HCT116 (cell line): ENCODE measurements around the gene HCN2. TPM values are rescaled to one million over a fixed set of nuclear protein-coding genes. Genes with fewer than 3 reads are reported as not detected.

Experiments
- ATAC-seq: fragments of 200-7000 bp; cut with Tn5 transposase; 2 replicates; pipeline ENCODE4 v1.9.1; 2020; ENCODE audit warnings: mild to moderate bottlenecking, moderate library complexity
- BruUV-seq: library from RNA; stranded (reverse); fragments of 400-500 nt; replicated peaks from 2 replicates; lab custom pipeline; 2021; lab: Mats Ljungman, UMichigan
- CTCF ChIA-PET: fragments of 300-600 bp; sonication (Branson Sonifier 250); formaldehyde crosslinking; loops from one replicate; lab custom pipeline; 2021; ENCODE audit warnings: antibody characterized with exemption; lab: Charles Lee
- POLR2A ChIA-PET: fragments of 300-600, 350-600 bp; sonication (Branson Sonifier 250); formaldehyde crosslinking; loops from one replicate; lab custom pipeline; 2021; ENCODE audit warnings: antibody characterized with exemption; lab: Charles Lee
- RAD21 ChIA-PET, 2 experiments: fragments of 300-600 bp; sonication (Branson Sonifier 250); formaldehyde crosslinking; loops; one replicate each; lab custom pipeline; 2023; ENCODE audit warnings: low total read pairs in 2 of 2; ENCODE audit not compliant: uncharacterized antibody in 2 of 2, unreplicated experiment in 2 of 2, low non-redundant PET in 1 of 2; lab: Charles Lee
- DNase-seq: peaks from one replicate; pipeline ENCODE4 v3.0.0-alpha.2; 2010; ENCODE audit warnings: low read depth, low spot score
- H2AFZ ChIP-seq: fragments of 200-600 bp; shearing (Covaris generic), sonication (generic); 2 replicates; pipeline ENCODE4 v1.6.1; 2017; ENCODE audit warnings: low read depth, mixed run types, mixed read lengths, antibody characterized with exemption, low read length; ENCODE audit not compliant: poor library complexity, severe bottlenecking
- H3K27ac ChIP-seq: 2 replicates; pipeline ENCODE4 v1.5.1; 2012; ENCODE audit warnings: low read depth, low read length
- H3K27me3 ChIP-seq: fragments of 200-600 bp; sonication (generic); 2 replicates; pipeline ENCODE4 v1.6.1; 2016; ENCODE audit warnings: mixed run types, low read length, mixed read lengths; ENCODE audit not compliant: insufficient read depth
- H3K36me3 ChIP-seq, 2 experiments: fragments of 200-500 bp in 1 of 2; fragments of 200-600 bp in 1 of 2; sonication (Bioruptor generic) in 1 of 2; sonication (generic) in 1 of 2; 2 replicates each; pipeline versions ENCODE4 v1.5.1 to v1.6.1; 2014 to 2016; ENCODE audit warnings: low read length in 2 of 2, inconsistent platforms in 1 of 2, mixed read lengths in 1 of 2, mixed run types in 1 of 2; ENCODE audit not compliant: insufficient read depth in 2 of 2, control insufficient read depth in 1 of 2
- H3K4me1 ChIP-seq, 2 experiments: fragments of 200-600 bp in 1 of 2; sonication (generic) in 1 of 2; 2 replicates each; pipeline versions ENCODE4 v1.5.1 to v1.6.1; 2012 to 2017; ENCODE audit warnings: low read length in 2 of 2, inconsistent platforms in 1 of 2, mild to moderate bottlenecking in 1 of 2, mixed read lengths in 1 of 2, mixed run types in 1 of 2, moderate library complexity in 1 of 2; ENCODE audit not compliant: insufficient read depth in 2 of 2, control insufficient read depth in 1 of 2
- H3K4me2 ChIP-seq: fragments of 200-600 bp; sonication (generic); 2 replicates; pipeline ENCODE4 v1.6.1; 2017; ENCODE audit warnings: mixed run types, low read length, mixed read lengths
- H3K4me3 ChIP-seq, 2 experiments: fragments of 200-600 bp in 1 of 2; sonication (generic) in 1 of 2; replicated peaks in 1 of 2; 2 replicates each; pipeline ENCODE4 v1.5.1; 2011 to 2016; ENCODE audit warnings: low read length in 2 of 2, control low read depth in 1 of 2, low read depth in 1 of 2, mild to moderate bottlenecking in 1 of 2, mixed read lengths in 1 of 2, mixed run types in 1 of 2
- H3K79me2 ChIP-seq: fragments of 200-600 bp; sonication (generic); 2 replicates; pipeline ENCODE4 v1.6.1; 2017; ENCODE audit warnings: mild to moderate bottlenecking, mixed run types, low read length, moderate library complexity, mixed read lengths; ENCODE audit not compliant: insufficient read depth
- H3K9ac ChIP-seq: fragments of 200-600 bp; sonication (generic); 2 replicates; pipeline ENCODE4 v1.6.1; 2016; ENCODE audit warnings: low read length, mixed read lengths
- H3K9me2 ChIP-seq: fragments of 200-600 bp; sonication (generic), shearing (Covaris generic); 2 replicates; pipeline ENCODE4 v1.6.1; 2017; ENCODE audit warnings: mixed run types, mild to moderate bottlenecking, moderate library complexity; ENCODE audit not compliant: insufficient read depth
- H3K9me3 ChIP-seq, 2 experiments: fragments of 200-500 bp in 1 of 2; fragments of 200-600 bp in 1 of 2; sonication (Bioruptor generic) in 1 of 2; sonication (generic) in 1 of 2; 2 replicates each; pipeline ENCODE4 v1.6.1; 2014 to 2017; ENCODE audit warnings: low read length in 2 of 2, mixed read lengths in 2 of 2, inconsistent platforms in 1 of 2, low read depth in 1 of 2, mild to moderate bottlenecking in 1 of 2, mixed run types in 1 of 2, moderate library complexity in 1 of 2; ENCODE audit not compliant: control insufficient read depth in 1 of 2, insufficient read depth in 1 of 2
- H4K20me1 ChIP-seq: fragments of 200-600 bp; sonication (generic), shearing (Covaris generic); 2 replicates; pipeline ENCODE4 v1.6.1; 2017; ENCODE audit warnings: mixed run types, mild to moderate bottlenecking, moderate library complexity; ENCODE audit not compliant: insufficient read depth
- ATF3 ChIP-seq: IDR thresholded peaks from 2 replicates; pipeline ENCODE4 v1.6.1; 2012
- CTCF ChIP-seq, 3 experiments: fragments of 200-600 bp in 1 of 3; sonication (generic) in 1 of 3; IDR thresholded peaks in 2 of 3; conservative IDR thresholded peaks in 1 of 3; 2 replicates each; pipeline ENCODE4 v1.5.1; 2012 to 2017; ENCODE audit warnings: low read depth in 2 of 3, low read length in 2 of 3, antibody characterized with exemption in 1 of 3, borderline replicate concordance in 1 of 3, control low read depth in 1 of 3, mild to moderate bottlenecking in 1 of 3, mixed read lengths in 1 of 3, mixed run types in 1 of 3, moderate library complexity in 1 of 3; ENCODE audit not compliant: insufficient read depth in 1 of 3
- ELF1 ChIP-seq: IDR thresholded peaks from 2 replicates; pipeline ENCODE4 v1.6.1; 2012; ENCODE audit warnings: low read depth, borderline replicate concordance
- MAX ChIP-seq: IDR thresholded peaks from 2 replicates; pipeline ENCODE4 v1.6.1; 2012
- POLR2AphosphoS5 ChIP-seq: IDR thresholded peaks from 2 replicates; pipeline ENCODE4 v1.6.1; 2011; ENCODE audit warnings: mild to moderate bottlenecking, low read depth, low read length, moderate library complexity
- intact Hi-C: fragments of 100-400 bp; cut with micrococcal nuclease; formaldehyde crosslinking; loops from 2 replicates; pipeline ENCODE4 v1.10.0; 2022
- total RNA-seq: library from RNA; stranded (reverse); gene quantifications from one replicate; pipeline ENCODE4 v1.2.1, GENCODE V29; 2021; ENCODE audit not compliant: unreplicated experiment

Gene HCN2
- total RNA-seq, 1 experiment from 2014 or later: 2.4 TPM

GRCh38 chr19:618674-619285, 29.1 kb downstream of the HCN2 start:
- Histone ChIP-seq H4K20me1 (no peaks in the 10 kb centered on the region), H3K9me2 (no peaks in the 10 kb centered on the region), H3K4me2 (no peak overlapping the region), H3K36me3 (peaks cover 0 to 44% of the 10 kb centered on the region in 2 experiments; a peak in 2 of 4 replicates), H3K79me2 (no peaks in the 10 kb centered on the region), H3K27me3 (no peaks in the 10 kb centered on the region), H3K27ac (no peak overlapping the region), H3K9ac (no peak overlapping the region), H3K4me3 (no peak overlapping the region), H3K4me1 (peaks cover 0 to 4% of the 10 kb centered on the region in 2 experiments; a peak in 2 of 4 replicates), H2AFZ (no peak overlapping the region), H3K9me3 (no peaks in the 10 kb centered on the region)
- RAD21 ChIA-PET: no interaction called here
- no TSS peak for BruUV-seq
- intact Hi-C loops: no loop called here
- TF ChIP-seq ATF3: no peak
- no peak for TF ChIP-seq MAX
- no peak for TF ChIP-seq POLR2AphosphoS5
- TF ChIP-seq CTCF (IDR thresholded peaks at IDR 0.05 in 2 of 3, conservative IDR thresholded peaks at IDR 0.05 in 1 of 3; ENCODE audit: borderline replicate concordance in 1 of 3, insufficient read depth in 1 of 3, low read depth in 2 of 3, low read length in 2 of 3): no peak
- no peak for TF ChIP-seq ELF1
- DNase-seq: no peak
- CTCF ChIA-PET: no interaction called here
- no peak for ATAC-seq
- POLR2A ChIA-PET: no interaction called here
